T-helper 1 cell treated with Interleukin-12 subunit alpha and Interleukin-12 subunit beta and Interleukin-4 antibody, amounts not matched to agents 30 μg/mL and 1 μg/mL, for 36 hours (primary cell): Measurements from ENCODE around the gene ARSI.

Source experiments
- H3K27ac Mint-ChIP-seq: one replicate; pipeline ENCODE4 v1.8.0; 2021; ENCODE audit warnings: mild to moderate bottlenecking, mixed read lengths
- H3K27me3 Mint-ChIP-seq: one replicate; pipeline ENCODE4 v1.8.0; 2021; ENCODE audit warnings: low read depth, mixed read lengths
- H3K36me3 Mint-ChIP-seq: one replicate; pipeline ENCODE4 v1.8.0; 2021; ENCODE audit warnings: low read depth, mixed read lengths
- H3K4me1 Mint-ChIP-seq: one replicate; pipeline ENCODE4 v1.8.0; 2021; ENCODE audit warnings: low read depth, mixed read lengths
- H3K4me3 Mint-ChIP-seq: one replicate; pipeline ENCODE4 v1.8.0; 2021; ENCODE audit warnings: mild to moderate bottlenecking, moderate library complexity, mixed read lengths
- H3K9me3 Mint-ChIP-seq: one replicate; pipeline ENCODE4 v1.8.0; 2021; ENCODE audit warnings: mixed read lengths

The ARSI gene

DNA sequence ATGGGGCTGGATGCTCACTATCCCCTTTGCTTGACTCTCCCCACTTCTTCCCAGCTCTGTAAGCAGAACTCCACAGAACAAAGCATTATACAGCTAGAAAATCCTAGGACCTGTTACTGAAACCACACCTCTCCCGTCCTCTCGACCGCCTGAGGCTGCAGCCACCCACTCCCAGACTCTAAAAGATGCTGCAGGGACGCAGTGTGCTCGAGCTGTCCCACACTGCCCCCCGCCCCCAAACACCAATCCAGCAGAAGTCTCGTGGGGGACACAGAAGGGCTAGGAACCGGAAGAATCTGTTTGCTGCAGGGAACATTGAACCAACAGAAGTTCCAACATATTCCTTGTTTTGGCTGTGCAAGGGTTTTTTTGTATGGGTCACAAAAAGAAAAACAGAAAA, 20.7 kb downstream of the ARSI start:
- Mint-ChIP-seq H3K27me3 (peaks cover 22% of the 10 kb centered on the region), H3K4me1 (no peaks in the 10 kb centered on the region), H3K36me3 (no peaks in the 10 kb centered on the region), H3K27ac (no peak overlapping the region), H3K4me3 (no peak overlapping the region), H3K9me3 (no peaks in the 10 kb centered on the region)

DNA sequence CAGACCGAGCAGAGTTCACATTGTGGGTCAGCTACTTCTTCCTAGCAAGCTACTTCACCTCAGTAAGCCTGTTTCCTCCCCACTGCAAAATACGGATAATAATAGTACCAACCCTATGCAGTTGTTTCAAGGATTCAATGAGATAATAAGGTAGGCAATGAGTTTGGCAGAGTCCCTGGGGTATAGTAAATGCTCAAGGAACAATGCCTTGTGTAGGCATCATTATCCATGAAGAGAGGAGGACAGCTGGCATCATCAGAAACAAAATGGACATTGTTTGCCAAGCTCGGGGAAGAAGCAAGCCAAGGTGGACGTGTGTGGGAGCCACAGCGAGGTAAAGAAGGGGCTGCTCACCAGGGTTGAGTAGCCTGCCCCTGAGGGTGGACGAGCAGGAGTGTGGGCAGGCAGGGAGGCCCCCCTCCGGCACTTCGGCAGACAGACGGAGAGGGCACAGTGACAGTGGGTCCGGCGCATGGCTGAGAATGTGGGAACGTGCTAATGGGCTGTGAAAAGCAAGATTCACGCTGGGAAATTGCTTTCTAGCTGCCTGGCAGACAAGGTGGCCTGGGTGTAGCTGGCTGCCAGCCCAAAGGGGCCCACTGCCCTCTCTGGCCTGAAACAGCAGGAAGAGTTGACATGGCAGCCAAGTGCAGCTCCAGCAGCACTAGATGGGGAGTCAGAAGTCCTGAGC, 23.2 kb downstream of the ARSI start:
- Mint-ChIP-seq H3K4me3 (no peak overlapping the region), H3K36me3 (no peaks in the 10 kb centered on the region), H3K4me1 (no peaks in the 10 kb centered on the region), H3K27me3 (peaks cover 22% of the 10 kb centered on the region), H3K27ac (no peak overlapping the region), H3K9me3 (no peaks in the 10 kb centered on the region)

DNA sequence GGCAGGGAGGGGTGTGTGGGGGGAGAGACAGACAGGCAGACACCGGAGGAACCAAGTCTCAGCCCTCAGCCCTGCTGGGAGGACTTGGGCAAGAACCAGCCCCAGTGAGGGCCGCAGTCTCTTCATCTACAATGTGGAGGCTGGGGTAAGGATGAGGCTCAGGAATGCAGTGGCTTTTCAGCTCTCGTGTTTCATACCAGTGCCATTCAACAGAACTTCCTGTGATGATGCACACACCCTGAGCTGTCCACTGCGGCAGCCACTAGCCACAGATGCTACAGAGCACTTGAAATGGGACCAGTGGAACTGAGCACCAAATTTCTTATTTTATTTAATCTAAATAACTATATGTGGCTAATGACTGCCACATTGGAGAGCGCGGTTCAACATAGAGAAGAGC, 23.8 kb downstream of the ARSI start:
- H3K27me3 Mint-ChIP-seq: peaks cover 22% of the 10 kb centered on the region
- H3K36me3 Mint-ChIP-seq: no peaks in the 10 kb centered on the region
- H3K9me3 Mint-ChIP-seq: no peaks in the 10 kb centered on the region
- H3K4me3 Mint-ChIP-seq: no peak overlapping the region
- no peak overlapping the region for H3K27ac Mint-ChIP-seq
- H3K4me1 Mint-ChIP-seq: no peaks in the 10 kb centered on the region

DNA sequence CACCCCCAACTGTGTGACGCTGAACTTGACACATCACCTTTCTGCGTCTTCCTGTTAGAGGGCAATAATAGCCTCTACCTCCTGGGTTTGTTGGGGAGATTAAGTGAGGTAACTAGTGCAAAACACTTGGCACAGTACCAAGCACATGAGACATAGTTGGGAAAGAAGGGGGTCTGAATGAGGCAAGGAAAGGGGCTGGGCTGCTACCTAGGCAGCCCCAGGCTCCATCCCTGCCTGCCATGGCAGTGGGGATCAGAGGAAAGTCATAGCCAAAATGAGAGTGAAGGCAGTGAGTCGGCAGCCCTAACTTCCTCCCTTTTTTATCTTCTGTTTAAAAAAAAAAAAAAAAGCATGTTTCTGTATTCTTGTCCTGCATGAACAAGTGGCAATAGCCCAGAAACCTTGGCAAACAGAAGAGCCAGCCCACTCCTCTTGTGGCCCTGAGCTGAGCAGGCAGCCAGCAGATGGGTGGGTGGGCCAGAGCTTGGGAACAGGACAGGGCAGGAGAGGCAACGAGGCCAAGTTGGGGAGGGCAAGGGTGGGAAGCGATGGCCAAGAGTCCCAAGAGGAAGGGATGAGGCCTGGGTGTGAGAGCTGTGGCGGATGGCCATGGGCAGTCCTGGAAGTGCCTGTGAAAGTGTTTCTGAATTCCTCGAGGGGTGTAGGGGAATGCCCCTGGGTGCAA, 24.5 kb downstream of the ARSI start:
- Mint-ChIP-seq H3K9me3 (no peaks in the 10 kb centered on the region), H3K27me3 (peaks cover 19% of the 10 kb centered on the region), H3K4me1 (no peaks in the 10 kb centered on the region), H3K4me3 (no peak overlapping the region), H3K27ac (no peak overlapping the region), H3K36me3 (no peaks in the 10 kb centered on the region)

DNA sequence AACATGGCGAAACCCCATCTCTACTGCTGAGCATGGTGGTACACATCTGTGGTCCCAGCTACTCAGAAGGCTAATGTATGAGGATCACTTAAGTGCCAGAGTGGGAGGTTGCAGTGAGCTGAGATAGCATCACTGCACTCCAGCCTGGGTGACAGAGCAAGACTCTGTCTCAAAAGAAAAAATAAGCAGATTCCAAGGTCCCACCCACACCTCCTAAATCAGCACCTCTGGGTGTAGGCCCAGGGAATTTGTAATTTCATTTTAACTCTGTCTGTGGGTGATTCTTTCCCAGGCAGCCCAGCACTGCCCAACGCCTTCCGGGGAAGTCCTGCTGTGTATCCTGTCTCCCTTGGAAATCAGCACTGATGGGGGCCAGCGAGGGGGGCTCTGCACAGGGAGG, 25.7 kb downstream of the ARSI start:
- Mint-ChIP-seq H3K9me3 (no peaks in the 10 kb centered on the region), H3K4me1 (no peaks in the 10 kb centered on the region), H3K27me3 (peaks cover 21% of the 10 kb centered on the region), H3K4me3 (no peak overlapping the region), H3K36me3 (no peaks in the 10 kb centered on the region), H3K27ac (no peak overlapping the region)

DNA sequence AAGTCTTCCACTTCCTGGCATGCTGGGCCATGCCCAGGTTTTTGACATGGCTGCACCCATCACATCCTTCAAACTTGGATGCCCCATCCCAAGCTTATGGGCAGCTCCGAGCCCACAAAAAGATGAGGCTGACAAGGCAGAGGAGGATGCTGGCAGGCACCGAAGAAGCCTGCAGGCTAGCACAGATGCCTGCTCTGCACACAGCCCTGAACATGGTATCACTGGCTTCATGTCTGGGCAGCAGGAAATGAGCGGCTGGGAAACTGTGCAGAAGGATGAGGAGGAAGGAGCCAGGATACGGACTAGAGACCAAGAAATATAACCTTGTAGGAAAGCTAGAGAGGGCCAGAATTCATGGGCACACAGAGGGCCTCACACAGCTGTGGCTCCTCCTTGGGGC, 27.9 kb downstream of the ARSI start:
- peaks cover 11% of the 10 kb centered on the region for H3K27me3 Mint-ChIP-seq
- no peaks in the 10 kb centered on the region for H3K9me3 Mint-ChIP-seq
- no peaks in the 10 kb centered on the region for H3K4me1 Mint-ChIP-seq
- H3K27ac Mint-ChIP-seq: no peak overlapping the region
- H3K36me3 Mint-ChIP-seq: no peaks in the 10 kb centered on the region
- no peak overlapping the region for H3K4me3 Mint-ChIP-seq

DNA sequence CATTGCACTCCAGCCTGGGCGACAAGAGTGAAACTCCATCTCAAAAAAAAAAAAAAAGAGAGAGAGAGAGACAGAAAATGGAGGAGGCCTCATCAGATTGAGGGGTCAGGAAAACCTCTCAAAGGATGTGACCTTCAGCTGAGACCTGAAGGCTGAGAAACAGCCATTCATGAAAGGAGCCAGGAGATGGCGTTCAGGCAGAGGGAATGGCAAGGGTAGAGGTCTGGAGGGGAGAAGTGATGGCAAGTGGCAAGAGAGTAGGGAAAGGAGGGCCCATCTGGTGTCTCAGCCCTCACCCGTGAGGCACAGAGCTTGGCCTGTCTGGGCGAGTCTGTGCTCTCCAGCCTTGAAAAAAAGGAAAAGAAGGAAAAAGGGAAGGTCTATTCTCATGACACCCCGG, 30.2 kb downstream of the ARSI start:
- Mint-ChIP-seq H3K4me1 (no peaks in the 10 kb centered on the region), H3K9me3 (no peaks in the 10 kb centered on the region), H3K27ac (no peak overlapping the region), H3K27me3 (peaks cover 4% of the 10 kb centered on the region), H3K36me3 (no peaks in the 10 kb centered on the region), H3K4me3 (no peak overlapping the region)

DNA sequence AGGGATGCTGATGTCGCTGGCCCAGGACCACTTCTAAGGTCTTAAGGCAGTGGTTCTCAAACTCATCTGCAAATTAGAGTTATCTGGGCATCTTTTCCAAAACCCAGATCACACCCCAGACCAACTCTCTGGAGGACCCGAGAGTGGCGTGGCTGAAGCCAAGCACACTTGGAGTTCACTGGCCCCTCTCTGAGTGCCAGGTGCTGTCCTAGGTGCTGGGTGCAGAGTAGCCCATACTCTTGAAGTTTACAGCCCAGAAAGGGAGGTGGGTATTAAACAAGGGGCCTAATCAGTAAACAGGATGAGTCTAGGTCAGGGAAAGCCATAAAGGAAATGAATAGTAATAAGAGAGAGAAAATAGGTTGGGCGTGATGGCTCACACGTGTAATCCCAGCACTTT, 30.8 kb downstream of the ARSI start:
- peaks cover 4% of the 10 kb centered on the region for H3K27me3 Mint-ChIP-seq
- H3K36me3 Mint-ChIP-seq: no peaks in the 10 kb centered on the region
- no peaks in the 10 kb centered on the region for H3K9me3 Mint-ChIP-seq
- H3K27ac Mint-ChIP-seq: no peak overlapping the region
- H3K4me1 Mint-ChIP-seq: no peaks in the 10 kb centered on the region
- H3K4me3 Mint-ChIP-seq: no peak overlapping the region

DNA sequence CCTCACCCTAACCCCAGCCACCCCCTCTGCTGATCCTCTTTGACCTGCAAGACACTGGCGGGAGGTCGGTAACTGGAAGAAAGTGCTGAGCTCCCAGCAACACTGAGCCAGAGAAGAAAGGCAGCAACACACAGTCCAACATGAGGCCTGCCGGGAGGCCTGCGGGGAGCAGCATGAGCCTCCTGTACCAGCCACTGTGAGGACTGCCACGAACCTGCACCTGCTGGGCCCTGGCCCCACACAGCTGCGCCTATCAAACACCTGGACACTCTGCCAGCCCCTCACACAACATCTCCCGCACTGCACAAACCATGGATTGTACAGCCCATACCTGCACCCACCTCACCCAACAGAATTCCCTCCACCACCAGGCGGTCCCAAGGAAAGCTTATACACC, 31.4 kb downstream of the ARSI start:
- no peaks in the 10 kb centered on the region for H3K9me3 Mint-ChIP-seq
- H3K27me3 Mint-ChIP-seq: peaks cover 4% of the 10 kb centered on the region
- H3K27ac Mint-ChIP-seq: no peak overlapping the region
- no peaks in the 10 kb centered on the region for H3K4me1 Mint-ChIP-seq
- no peaks in the 10 kb centered on the region for H3K36me3 Mint-ChIP-seq
- H3K4me3 Mint-ChIP-seq: no peak overlapping the region

DNA sequence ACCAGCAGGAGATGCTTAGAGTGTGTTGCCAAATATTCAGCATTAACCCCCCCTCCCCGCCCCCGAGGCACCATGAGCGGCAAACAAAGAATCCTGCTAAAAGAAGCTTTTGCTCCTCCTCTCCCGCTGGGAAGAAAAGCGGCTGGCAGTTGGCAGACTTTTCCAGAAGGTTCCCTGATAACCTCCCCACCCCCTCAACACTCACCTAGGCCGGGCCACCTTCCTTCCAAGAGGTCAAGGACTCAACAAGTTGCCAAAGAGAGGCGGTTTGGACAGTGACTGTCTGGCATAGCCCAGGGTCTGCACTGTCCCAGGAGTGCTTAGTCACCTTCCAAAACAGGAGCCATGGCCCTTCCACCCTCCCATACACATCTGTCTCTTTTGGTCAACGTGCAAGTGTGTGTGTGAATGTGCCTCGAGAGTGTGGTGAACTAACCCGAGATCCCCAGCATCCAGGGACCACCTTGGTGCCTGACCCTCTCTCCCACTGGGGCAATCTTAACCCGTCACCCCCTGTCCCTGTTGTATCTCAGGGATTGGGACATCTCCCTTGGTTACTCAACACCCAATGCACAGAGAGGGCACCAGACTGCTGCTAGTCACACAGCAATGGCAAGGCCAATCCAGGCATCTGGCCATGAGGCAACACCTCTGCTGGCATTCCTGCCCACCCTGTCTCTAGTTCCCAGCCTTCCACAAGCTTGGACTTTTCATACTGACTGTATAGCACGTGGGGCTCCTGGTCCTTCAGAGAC, 32.0 kb downstream of the ARSI start:
- H3K36me3 Mint-ChIP-seq: no peaks in the 10 kb centered on the region
- peaks cover 4% of the 10 kb centered on the region for H3K27me3 Mint-ChIP-seq
- H3K9me3 Mint-ChIP-seq: no peaks in the 10 kb centered on the region
- H3K27ac Mint-ChIP-seq: no peak overlapping the region
- H3K4me3 Mint-ChIP-seq: no peak overlapping the region
- H3K4me1 Mint-ChIP-seq: no peaks in the 10 kb centered on the region

DNA sequence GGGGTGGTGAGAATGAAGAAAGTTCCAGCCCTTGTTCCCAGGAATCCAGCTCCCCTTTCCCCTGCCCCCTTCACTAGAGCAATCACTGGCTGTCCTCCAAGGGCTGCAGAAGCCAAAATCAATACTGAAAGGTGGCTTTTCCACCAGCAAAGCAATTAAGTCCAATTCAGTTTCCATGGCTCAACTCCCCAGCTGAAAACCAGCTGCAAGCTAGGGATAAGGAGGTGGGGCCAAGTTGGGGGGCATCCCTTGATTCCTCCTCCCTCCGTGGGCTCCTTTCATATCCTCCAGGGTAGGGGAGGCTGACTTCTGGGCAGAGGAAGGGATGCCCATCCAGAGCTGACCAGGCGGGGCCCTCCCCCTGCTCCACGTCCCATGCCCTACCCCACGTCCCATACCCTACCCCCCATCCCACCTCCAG, 35.8 kb downstream of the ARSI start:
- Mint-ChIP-seq H3K36me3 (no peaks in the 10 kb centered on the region), H3K4me3 (no peak overlapping the region), H3K27me3 (no peaks in the 10 kb centered on the region), H3K9me3 (no peaks in the 10 kb centered on the region), H3K4me1 (no peaks in the 10 kb centered on the region), H3K27ac (no peak overlapping the region)

DNA sequence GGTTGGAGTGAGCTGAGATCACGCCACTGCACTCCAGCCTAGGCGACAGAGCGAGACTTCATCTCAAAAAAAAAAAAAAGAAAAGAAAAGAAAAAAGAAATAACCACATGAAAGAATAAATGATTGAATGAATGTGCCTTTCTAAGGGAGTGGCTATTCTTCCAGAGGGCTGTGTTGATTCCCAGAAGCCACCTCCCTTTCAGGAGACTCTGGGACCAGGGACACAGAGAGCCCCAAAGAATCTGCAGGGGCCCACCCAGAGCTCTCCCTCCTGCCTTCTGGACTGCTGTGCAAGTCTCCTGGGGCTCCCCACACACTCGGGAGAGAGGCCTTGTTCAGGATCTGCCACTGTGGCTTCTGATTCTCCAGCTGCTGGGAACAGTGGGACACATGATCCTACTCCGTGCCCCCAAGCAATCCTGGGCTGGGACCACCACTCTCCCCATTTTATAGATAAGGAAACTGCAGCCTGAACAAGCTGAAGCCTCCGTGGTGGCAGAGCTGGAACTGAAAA, 36.8 kb downstream of the ARSI start:
- no peak overlapping the region for H3K27ac Mint-ChIP-seq
- no peaks in the 10 kb centered on the region for H3K9me3 Mint-ChIP-seq
- H3K4me3 Mint-ChIP-seq: no peak overlapping the region
- no peaks in the 10 kb centered on the region for H3K27me3 Mint-ChIP-seq
- no peaks in the 10 kb centered on the region for H3K4me1 Mint-ChIP-seq
- H3K36me3 Mint-ChIP-seq: no peaks in the 10 kb centered on the region

DNA sequence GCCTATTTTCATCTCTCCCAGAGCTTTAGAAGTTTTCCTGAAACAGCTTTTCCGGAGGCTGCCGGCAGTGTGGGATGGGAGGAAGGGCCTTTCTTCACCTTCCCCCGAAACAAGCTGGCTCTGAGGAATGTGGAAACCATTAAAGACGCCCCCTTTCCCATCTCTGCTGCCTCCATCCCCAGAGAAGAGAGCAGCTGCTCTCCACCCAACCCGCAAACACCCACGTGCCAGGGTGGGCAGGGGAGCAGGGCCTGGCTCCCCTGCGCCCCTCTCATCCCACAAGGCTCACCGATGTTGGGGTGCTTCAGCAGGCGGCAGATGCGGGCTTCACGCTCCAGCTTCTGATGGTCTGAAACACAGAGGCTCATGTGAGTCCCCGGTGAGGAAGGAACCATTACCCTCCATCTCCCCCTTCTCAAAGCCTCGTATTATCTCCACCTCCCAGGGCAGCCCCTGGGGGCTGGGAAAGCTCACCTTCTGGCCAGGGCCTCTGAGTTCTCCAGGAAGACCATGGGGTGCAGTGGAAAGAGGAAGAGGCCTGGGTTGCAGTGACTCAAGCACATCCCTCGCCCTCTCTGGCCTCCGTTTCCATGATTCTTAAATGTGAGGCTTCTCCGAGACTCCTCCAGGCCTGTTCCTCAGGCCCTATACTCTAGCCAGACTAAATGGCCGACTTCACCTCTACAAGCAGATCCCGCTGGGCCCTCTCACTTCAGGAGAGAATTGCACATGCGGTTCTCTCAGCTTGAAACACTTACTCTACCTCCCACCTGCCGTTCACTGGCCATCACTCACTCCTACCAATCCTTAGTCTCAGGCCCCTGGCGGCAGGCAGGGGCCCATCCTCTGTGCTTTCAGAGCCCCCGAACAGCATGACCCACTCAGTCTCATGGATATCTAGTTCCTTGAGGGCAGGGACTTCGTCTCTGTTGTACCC, 37.8 kb downstream of the ARSI start:
- H3K4me3 Mint-ChIP-seq: no peak overlapping the region
- no peaks in the 10 kb centered on the region for H3K4me1 Mint-ChIP-seq
- no peaks in the 10 kb centered on the region for H3K9me3 Mint-ChIP-seq
- no peaks in the 10 kb centered on the region for H3K36me3 Mint-ChIP-seq
- no peak overlapping the region for H3K27ac Mint-ChIP-seq
- H3K27me3 Mint-ChIP-seq: no peaks in the 10 kb centered on the region
